HG03039 (cell line): ENCODE measurements around the gene TNFRSF8.

Experiments
- ATAC-seq: cut with Tn5 transposase; IDR thresholded peaks from one replicate; pipeline ENCODE4 v1.9.1; 2021; ENCODE audit warnings: mild to moderate bottlenecking, moderate library complexity; ENCODE audit not compliant: unreplicated experiment

The TNFRSF8 gene

GRCh38 chr1:12113433-12114339, 50.6 kb downstream of the TNFRSF8 start:
- no peak for ATAC-seq

- no peak for ATAC-seq
Observed at GRCh38 chr1:12114340-12114683, 51.2 kb downstream of the TNFRSF8 start.

- no peak for ATAC-seq
Observed at GRCh38 chr1:12114916-12115315, 51.8 kb downstream of the TNFRSF8 start.

- no peak for ATAC-seq
Observed at GRCh38 chr1:12121212-12122003, 58.3 kb downstream of the TNFRSF8 start.

GRCh38 chr1:12123172-12123571, 60.1 kb downstream of the TNFRSF8 start:
- ATAC-seq: no peak

GRCh38 chr1:12124693-12125421, 61.8 kb downstream of the TNFRSF8 start:
- no peak for ATAC-seq

- no peak for ATAC-seq
Observed at GRCh38 chr1:12125422-12126355, 62.6 kb downstream of the TNFRSF8 start.

- ATAC-seq: no peak
Observed at GRCh38 chr1:12126781-12127180, 63.7 kb downstream of the TNFRSF8 start.

GRCh38 chr1:12127206-12127810, 64.2 kb downstream of the TNFRSF8 start:
- no peak for ATAC-seq

- no peak for ATAC-seq
Observed at GRCh38 chr1:12128120-12128519, 65.0 kb downstream of the TNFRSF8 start.

GRCh38 chr1:12129624-12130023, 66.5 kb downstream of the TNFRSF8 start:
- ATAC-seq: no peak

GRCh38 chr1:12130466-12131130, 67.5 kb downstream of the TNFRSF8 start:
- ATAC-seq: no peak

- no peak for ATAC-seq
Observed at GRCh38 chr1:12132078-12132477, 69.0 kb downstream of the TNFRSF8 start.

GRCh38 chr1:12134716-12135115, 71.6 kb downstream of the TNFRSF8 start:
- ATAC-seq: no peak

GRCh38 chr1:12135612-12136011, 72.5 kb downstream of the TNFRSF8 start:
- ATAC-seq: no peak

GRCh38 chr1:12136916-12137610, 74.0 kb downstream of the TNFRSF8 start:
- ATAC-seq: no peak

GRCh38 chr1:12138196-12139168, 75.4 kb downstream of the TNFRSF8 start:
- no peak for ATAC-seq

GRCh38 chr1:12140016-12140415, 76.9 kb downstream of the TNFRSF8 start:
- no peak for ATAC-seq
